PFSK-1 (cell line): ENCODE measurements around the gene RNPS1.

ENCODE experiments used
- FOXP2 ChIP-seq: optimal IDR thresholded peaks from 2 replicates; pipeline ENCODE3; 2011; ENCODE audit warnings: borderline replicate concordance, control low read depth, inconsistent platforms; ENCODE audit not compliant: insufficient read depth; ENCODE audit errors: extremely low read length, extremely low read depth
- POLR2AphosphoS5 ChIP-seq: IDR thresholded peaks from 2 replicates; pipeline ENCODE4 v1.6.1; 2012; ENCODE audit warnings: low read depth, mild to moderate bottlenecking, control low read depth, low read length, moderate library complexity
- REST ChIP-seq, 2 experiments: IDR thresholded peaks; 2 replicates each; pipeline versions ENCODE4 v1.6.1 to v1.8.0; 2011 to 2012; ENCODE audit warnings: low read depth in 2 of 2, low read length in 2 of 2, control low read depth in 1 of 2, inconsistent platforms in 1 of 2, mild to moderate bottlenecking in 1 of 2, moderate library complexity in 1 of 2; ENCODE audit not compliant: insufficient read depth in 1 of 2
- SIN3A ChIP-seq: IDR thresholded peaks from 2 replicates; pipeline ENCODE4 v1.6.1; 2012; ENCODE audit warnings: mild to moderate bottlenecking, low read length, moderate library complexity, borderline replicate concordance; ENCODE audit not compliant: insufficient read depth
- TAF1 ChIP-seq: IDR thresholded peaks from 2 replicates; pipeline ENCODE4 v1.6.1; 2012; ENCODE audit warnings: low read length, control low read depth, borderline replicate concordance; ENCODE audit not compliant: insufficient read depth

The RNPS1 gene

GRCh38 chr16:2206780-2207433 lies 61.0 kb downstream of the RNPS1 start:
- TF ChIP-seq TAF1: no peak
- no peak for TF ChIP-seq REST (IDR thresholded peaks at IDR 0.05; ENCODE audit: insufficient read depth in 1 of 2, low read depth in 2 of 2, low read length in 2 of 2)
- no peak for TF ChIP-seq FOXP2
- TF ChIP-seq SIN3A: no peak
- no peak for TF ChIP-seq POLR2AphosphoS5

- TF ChIP-seq REST (IDR thresholded peaks at IDR 0.05; ENCODE audit: insufficient read depth in 1 of 2, low read depth in 2 of 2, low read length in 2 of 2) (no peak), TAF1 (no peak), FOXP2 (no peak), SIN3A (no peak), POLR2AphosphoS5 (no peak)
Observed at GRCh38 chr16:2206420-2206779, 61.5 kb downstream of the RNPS1 start.

GRCh38 chr16:2205967-2206313 lies 62.0 kb downstream of the RNPS1 start:
- TF ChIP-seq SIN3A (no peak), FOXP2 (no peak), REST (IDR thresholded peaks at IDR 0.05; ENCODE audit: insufficient read depth in 1 of 2, low read depth in 2 of 2, low read length in 2 of 2) (no peak), TAF1 (no peak), POLR2AphosphoS5 (0 out of 2 replicates have a peak, but pooled peaks have one; percentile 10)

- TF ChIP-seq REST (IDR thresholded peaks at IDR 0.05; ENCODE audit: insufficient read depth in 1 of 2, low read depth in 2 of 2, low read length in 2 of 2) (0 out of 4 replicates have a peak, but pooled peaks of 1 of the 2 experiments have one; percentile 7), TAF1 (peak; percentile 53), FOXP2 (no peak), SIN3A (no peak), POLR2AphosphoS5 (peak; percentile 87)
Observed at GRCh38 chr16:2205104-2205966, 62.6 kb downstream of the RNPS1 start, which contains the start of gene MLST8. MLST8 (plus strand) TSS chr16:2205454; CDS start chr16:2206086, 632 bp downstream.
